Lower leg skin (tissue), 4 donors: ENCODE data around the gene KRT14. TPM values are rescaled to one million over a fixed set of nuclear protein-coding genes. Genes with fewer than 3 reads are reported as not detected.

ENCODE experiments used
- DNase-seq, 2 donors: peaks; one replicate each; pipeline ENCODE4 v3.0.0-alpha.2; 2019; ENCODE audit warnings: low spot score in 2 of 2
- H3K4me3 ChIP-seq: fragments of 200-600 bp; sonication (generic); 2 replicates; pipeline ENCODE4 v1.5.1; 2017; ENCODE audit warnings: mild to moderate bottlenecking, low read depth; ENCODE audit not compliant: poor library complexity, severe bottlenecking
- POLR2A ChIP-seq, 2 donors: fragments of 450-650 bp; IDR thresholded peaks; one replicate each; pipeline ENCODE4 v1.6.1; 2016 to 2017; ENCODE audit warnings: antibody characterized with exemption in 2 of 2, mild to moderate bottlenecking in 1 of 2, moderate library complexity in 1 of 2
- WGBS, 2 donors: methylation state at CpG; one replicate each; pipeline ENCODE4 v1.1.5; 2018; 5-methylcytosine and 5-hydroxymethylcytosine counted together
- intact Hi-C: fragments of 100-400 bp; cut with DNase I; formaldehyde crosslinking; loops from one replicate; pipeline ENCODE4 v1.15.0; 2023; ENCODE audit warnings: low total_unique reads
- total RNA-seq, 4 donors: library from RNA; depleted of rRNA; stranded (reverse); fragments of >200 nt; gene quantifications; one replicate each; pipeline ENCODE4 v1.1.0, GENCODE V29; 2016
- TF ChIP-seq, protein P1 (sequence below), 3 donors: fragments of 450-650 bp; IDR thresholded peaks; one replicate each; pipeline ENCODE4 v1.5.1; 2016; ENCODE audit warnings: antibody characterized with exemption in 3 of 3, mild to moderate bottlenecking in 3 of 3, moderate library complexity in 2 of 3

The KRT14 gene
- total RNA-seq = 1,000 to 10,000 TPM; 4,210 to 7,487 (median 6,656) TPM

DNA sequence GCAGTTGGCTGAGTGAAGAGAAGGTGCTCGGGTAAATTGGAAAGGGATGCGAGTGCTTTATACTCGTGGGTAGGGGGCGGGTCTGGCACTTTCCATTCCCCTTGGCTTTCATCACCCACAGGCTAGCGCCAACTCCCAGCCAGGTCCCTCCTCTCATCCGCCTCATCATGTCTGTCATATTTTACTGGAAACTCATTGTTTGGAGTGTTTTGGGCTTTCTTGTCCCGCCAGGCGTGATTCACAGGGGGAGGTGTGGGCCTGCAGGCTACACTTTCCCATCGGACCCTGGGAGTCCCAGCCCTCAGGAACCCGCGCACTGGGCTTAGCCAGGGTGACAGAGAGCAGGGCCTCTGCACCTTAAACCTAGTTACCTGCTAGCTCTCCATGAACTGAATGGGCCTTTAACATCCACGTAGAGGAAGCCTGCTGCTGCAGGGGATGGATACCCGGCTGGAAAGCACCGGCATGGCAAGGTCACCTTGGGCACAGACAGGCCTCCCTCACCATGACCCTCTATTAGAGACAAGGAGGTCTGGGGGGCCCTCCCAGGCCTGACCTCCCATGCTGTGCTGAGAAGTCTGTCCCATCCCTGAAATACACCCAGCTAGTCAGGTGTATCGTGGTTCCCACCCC, at the start of gene KRT14:
KRT14 (minus strand) TSS at position 33 of the 633 bp plus-strand sequence. CDS start 61 bp downstream, outside the sequence.
- DNase-seq = no peak
- H3K4me3 ChIP-seq = peak within 1 kb of the TSS; percentile 29
- 39 to 50% methylated on average over 13 to 15 of the region's 15 CpGs for WGBS, 2 donors
- intact Hi-C loops = no loop called here
- no peak for TF ChIP-seq POLR2A (IDR thresholded peaks at IDR 0.05)
- TF ChIP-seq, protein P1, sequence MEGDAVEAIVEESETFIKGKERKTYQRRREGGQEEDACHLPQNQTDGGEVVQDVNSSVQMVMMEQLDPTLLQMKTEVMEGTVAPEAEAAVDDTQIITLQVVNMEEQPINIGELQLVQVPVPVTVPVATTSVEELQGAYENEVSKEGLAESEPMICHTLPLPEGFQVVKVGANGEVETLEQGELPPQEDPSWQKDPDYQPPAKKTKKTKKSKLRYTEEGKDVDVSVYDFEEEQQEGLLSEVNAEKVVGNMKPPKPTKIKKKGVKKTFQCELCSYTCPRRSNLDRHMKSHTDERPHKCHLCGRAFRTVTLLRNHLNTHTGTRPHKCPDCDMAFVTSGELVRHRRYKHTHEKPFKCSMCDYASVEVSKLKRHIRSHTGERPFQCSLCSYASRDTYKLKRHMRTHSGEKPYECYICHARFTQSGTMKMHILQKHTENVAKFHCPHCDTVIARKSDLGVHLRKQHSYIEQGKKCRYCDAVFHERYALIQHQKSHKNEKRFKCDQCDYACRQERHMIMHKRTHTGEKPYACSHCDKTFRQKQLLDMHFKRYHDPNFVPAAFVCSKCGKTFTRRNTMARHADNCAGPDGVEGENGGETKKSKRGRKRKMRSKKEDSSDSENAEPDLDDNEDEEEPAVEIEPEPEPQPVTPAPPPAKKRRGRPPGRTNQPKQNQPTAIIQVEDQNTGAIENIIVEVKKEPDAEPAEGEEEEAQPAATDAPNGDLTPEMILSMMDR (IDR thresholded peaks at IDR 0.05) = no peak

DNA sequence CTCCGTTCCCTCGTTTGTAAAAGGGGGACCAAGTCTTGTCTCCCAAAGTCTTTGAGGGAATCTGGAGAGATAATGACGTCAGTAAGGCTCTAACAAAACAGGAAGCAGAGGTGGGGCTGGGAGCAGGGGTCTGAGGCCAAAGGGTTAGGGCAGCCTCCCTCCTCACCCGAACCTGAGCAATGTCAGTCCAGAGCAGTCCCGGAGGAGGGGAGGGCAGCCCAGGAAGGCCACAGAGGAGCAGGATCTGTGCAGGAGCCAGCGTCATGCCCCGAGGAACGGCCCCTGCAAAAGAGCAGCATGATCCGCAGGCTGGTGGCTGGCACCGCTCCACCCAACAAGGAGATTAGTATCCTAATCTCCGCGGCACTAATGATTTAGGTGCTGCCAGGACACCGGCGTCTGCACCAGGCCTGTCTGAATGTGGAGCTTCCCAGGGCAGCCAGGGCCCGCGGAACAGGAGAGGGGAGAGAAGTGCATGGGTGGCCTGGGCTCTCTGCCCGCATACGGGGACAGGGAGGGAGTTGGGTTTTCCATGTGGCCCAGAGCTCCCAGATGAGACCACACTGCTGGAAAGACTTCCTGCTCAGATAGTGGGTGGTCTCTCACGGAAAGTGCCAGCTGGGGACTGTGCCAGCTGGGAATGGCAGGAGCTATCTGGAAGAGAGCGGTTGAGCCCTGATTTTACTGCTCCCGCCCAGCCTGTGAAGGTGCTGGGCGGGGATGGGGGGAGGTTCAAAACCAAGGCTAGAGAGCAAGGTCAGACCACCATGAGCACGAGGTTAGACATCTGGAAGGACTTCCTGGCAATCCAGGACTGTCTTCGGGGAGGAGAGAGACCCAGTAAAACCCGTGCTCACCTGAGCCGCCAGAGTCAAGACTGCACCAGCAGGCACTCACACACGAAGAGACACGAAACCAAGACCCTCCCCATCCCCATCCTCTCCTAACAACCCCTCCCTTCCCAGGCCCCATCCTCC, 48.7 kb upstream of the KRT14 start:
- WGBS, 2 donors = 26 to 30% methylated on average over 28 of the region's 28 CpGs
- H3K4me3 ChIP-seq = no peak overlapping the region
- no peak for TF ChIP-seq POLR2A (IDR thresholded peaks at IDR 0.05)
- TF ChIP-seq, protein P1 (IDR thresholded peaks at IDR 0.05) = no peak
- intact Hi-C loops = no loop called here
- DNase-seq = no peak

DNA sequence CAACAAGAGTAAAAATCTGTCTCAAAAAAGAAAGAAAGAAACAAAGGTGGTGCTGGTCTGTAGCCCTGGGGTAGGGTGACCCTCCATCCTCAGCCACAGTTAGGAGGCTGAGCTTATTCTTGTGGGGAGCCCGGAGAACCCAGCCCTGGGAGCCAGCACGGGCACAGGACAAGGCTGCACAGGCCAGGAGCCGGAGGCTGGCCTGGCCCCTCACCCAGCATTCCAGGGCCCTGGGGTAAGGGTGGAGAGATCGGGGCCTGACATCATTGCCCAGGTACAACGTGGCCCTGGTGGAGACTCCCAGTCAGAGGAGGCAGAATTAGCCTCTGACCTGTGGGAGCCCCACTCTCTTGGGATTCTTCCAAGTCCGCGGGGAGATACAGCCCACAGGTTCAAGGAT, 47.9 kb upstream of the KRT14 start:
- no peak overlapping the region for H3K4me3 ChIP-seq
- DNase-seq = no peak
- intact Hi-C loops = no loop called here
- no peak for TF ChIP-seq POLR2A (IDR thresholded peaks at IDR 0.05)
- TF ChIP-seq, protein P1 (IDR thresholded peaks at IDR 0.05) = no peak
- 41 to 47% methylated on average over 7 of the region's 7 CpGs for WGBS, 2 donors

DNA sequence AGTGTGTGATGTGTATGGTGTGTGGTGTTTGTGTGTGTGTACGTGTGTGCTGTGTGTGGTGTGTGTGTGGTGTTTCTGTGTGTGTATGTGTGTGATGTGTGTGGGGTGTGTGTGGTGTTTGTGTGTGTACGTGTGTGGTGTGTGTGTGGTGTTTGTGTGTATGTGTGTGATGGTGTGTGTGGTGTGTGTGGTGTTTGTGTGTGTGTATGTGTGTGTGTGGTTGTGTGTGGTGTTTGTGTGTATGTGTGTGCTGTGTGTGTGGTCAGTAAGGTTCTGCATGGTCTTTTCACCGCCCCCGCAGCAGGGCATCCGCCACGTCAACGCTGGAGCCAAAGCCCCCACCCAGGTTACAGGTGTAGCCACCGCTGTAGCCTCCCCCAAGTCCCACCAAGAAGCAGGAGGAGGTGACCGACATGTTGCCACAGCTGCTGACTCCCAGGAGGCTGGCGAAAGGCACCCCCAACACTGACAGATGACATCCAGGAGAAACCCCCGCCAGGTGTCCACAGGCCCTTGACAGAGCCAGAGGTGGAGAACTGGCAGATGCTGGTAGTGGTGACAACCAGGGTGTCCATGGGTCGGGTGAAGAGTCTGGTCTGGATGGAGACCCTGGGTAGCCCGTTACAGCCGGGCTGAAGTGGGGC, 47.0 kb upstream of the KRT14 start:
- H3K4me3 ChIP-seq = no peak overlapping the region
- intact Hi-C loops = no loop called here
- no peak for TF ChIP-seq POLR2A (IDR thresholded peaks at IDR 0.05)
- TF ChIP-seq, protein P1 (IDR thresholded peaks at IDR 0.05) = no peak
- 90% methylated on average over 14 of the region's 14 CpGs for WGBS, 2 donors
- no peak for DNase-seq

DNA sequence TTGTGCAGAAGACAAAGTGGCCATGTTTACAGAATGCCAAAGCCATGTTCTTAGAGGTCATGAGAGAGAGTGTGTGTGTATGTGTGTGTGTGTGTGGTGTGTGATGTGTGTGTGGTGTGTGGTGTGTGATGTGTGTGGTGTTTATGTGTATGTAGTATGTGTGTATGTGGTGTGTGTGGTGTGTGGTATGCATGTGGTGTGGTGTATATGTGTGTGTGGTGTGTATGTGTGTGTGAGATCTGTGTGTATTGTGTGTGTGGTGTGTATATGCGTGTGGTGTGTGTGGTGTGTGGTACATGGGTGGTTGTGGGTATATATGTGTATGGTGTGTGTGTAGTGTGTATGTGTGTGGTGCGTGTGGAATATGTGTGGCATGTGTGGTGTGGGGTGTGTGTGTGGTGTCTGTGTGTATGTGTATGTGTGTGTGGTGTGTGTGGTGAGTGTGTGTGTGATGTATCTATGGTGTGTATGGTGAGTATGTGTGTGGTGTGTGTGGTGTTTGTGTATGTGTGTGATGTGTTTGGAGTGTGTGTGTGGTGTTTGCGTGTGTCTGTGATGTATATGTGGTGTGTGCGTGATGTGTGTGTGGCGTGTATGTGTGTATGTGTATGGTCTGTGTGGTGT, 45.9 kb upstream of the KRT14 start:
- 72 to 76% methylated on average over 5 of the region's 5 CpGs for WGBS, 2 donors
- intact Hi-C loops = no loop called here

More for the DNA sequence above, 45.9 kb upstream of the KRT14 start:
- DNase-seq = no peak
- no peak overlapping the region for H3K4me3 ChIP-seq
- no peak for TF ChIP-seq POLR2A (IDR thresholded peaks at IDR 0.05)
- TF ChIP-seq, protein P1 (IDR thresholded peaks at IDR 0.05) = peak in 1 of 3 donors; percentile 15
